Neutrophil (primary cell): Measurements from ENCODE around the gene CARMIL3.
"Not testable (repeated sequence)": the region's sequence is repeated elsewhere in the genome, so short reads cannot be mapped to it uniquely, and the experiment has no call there.

ENCODE experiments used
- H3K27ac ChIP-seq: fragments of 200-600 bp; sonication (generic); 2 replicates; pipeline ENCODE4 v1.5.1; 2016; ENCODE audit warnings: mild to moderate bottlenecking, moderate library complexity
- H3K27me3 ChIP-seq: fragments of 200-600 bp; sonication (generic); 2 replicates; pipeline ENCODE4 v1.6.0; 2016; ENCODE audit warnings: mild to moderate bottlenecking
- H3K36me3 ChIP-seq: fragments of 200-600 bp; sonication (generic); 2 replicates; pipeline ENCODE4 v1.5.1; 2017
- H3K4me1 ChIP-seq, 2 experiments: fragments of 200-600 bp in 1 of 2; sonication (generic) in 1 of 2; 1 replicate in 1 of 2; 2 replicates in 1 of 2; pipeline versions ENCODE4 v1.5.1 to v1.6.1; 2013 to 2016; ENCODE audit warnings: low read depth in 1 of 2, low read length in 1 of 2, mild to moderate bottlenecking in 1 of 2, moderate library complexity in 1 of 2; ENCODE audit not compliant: control insufficient read depth in 1 of 2, insufficient read depth in 1 of 2
- H3K4me3 ChIP-seq, 2 experiments: fragments of 200-600 bp in 1 of 2; sonication (generic) in 1 of 2; 1 replicate in 1 of 2; 2 replicates in 1 of 2; pipeline ENCODE4 v1.5.1; 2013 to 2016; ENCODE audit warnings: low read depth in 1 of 2, low read length in 1 of 2, mild to moderate bottlenecking in 1 of 2, moderate library complexity in 1 of 2
- H3K9me3 ChIP-seq: fragments of 200-600 bp; sonication (generic); 2 replicates; pipeline ENCODE4 v1.5.1; 2016
- CTCF ChIP-seq: fragments of 200-600 bp; sonication (generic); IDR thresholded peaks from 2 replicates; pipeline ENCODE4 v1.5.1; 2016; ENCODE audit warnings: antibody characterized with exemption

Gene CARMIL3

GRCh38 chr14:24051789-24052655 lies at the start of gene CARMIL3:
TSS of gene CARMIL3 (plus strand) at chr14:24052009. CDS start at chr14:24052154, 145 bp downstream.
- H3K36me3 ChIP-seq, result no peaks in the 10 kb centered on the region
- H3K4me1 ChIP-seq, result peaks cover 13 to 25% of the 10 kb centered on the region in 2 experiments
- no peaks in the 10 kb centered on the region for H3K9me3 ChIP-seq
- no peak for TF ChIP-seq CTCF
- peak within 1 kb of the TSS; percentile 55 to 76 for H3K4me3 ChIP-seq
- no peak within 1 kb of the TSS for H3K27ac ChIP-seq
- peaks cover 68% of the 10 kb centered on the region for H3K27me3 ChIP-seq

GRCh38 chr14:24006471-24006816 lies 45.4 kb upstream of the CARMIL3 start:
- peak overlapping the region in 1 of 2 experiments; percentile 17 for H3K4me3 ChIP-seq
- H3K27me3 ChIP-seq, H3K36me3 ChIP-seq, H3K27ac ChIP-seq, H3K4me1 ChIP-seq, H3K9me3 ChIP-seq: not testable (repeated sequence)

GRCh38 chr14:24006817-24007652 lies 44.8 kb upstream of the CARMIL3 start:
- not testable (repeated sequence) for H3K36me3 ChIP-seq, H3K4me1 ChIP-seq, H3K27me3 ChIP-seq, H3K27ac ChIP-seq, H3K9me3 ChIP-seq
- H3K4me3 ChIP-seq, result peak overlapping the region in 1 of 2 experiments; percentile 17

- Histone ChIP-seq H3K27me3 (peaks cover 7% of the 10 kb centered on the region), H3K9me3 (no peaks in the 10 kb centered on the region), H3K4me3 (no peak overlapping the region), H3K36me3 (no peaks in the 10 kb centered on the region), H3K27ac (no peak overlapping the region), H3K4me1 (peaks cover 0 to 5% of the 10 kb centered on the region in 2 experiments)
- no peak for TF ChIP-seq CTCF
Measured at GRCh38 chr14:24011051-24011450, 40.8 kb upstream of the CARMIL3 start.

GRCh38 chr14:24012726-24013273 lies 39.0 kb upstream of the CARMIL3 start:
- H3K4me1 ChIP-seq, H3K9me3 ChIP-seq, H3K27me3 ChIP-seq, H3K27ac ChIP-seq, H3K36me3 ChIP-seq, H3K4me3 ChIP-seq: not testable (repeated sequence)

GRCh38 chr14:24013654-24014514 lies 37.9 kb upstream of the CARMIL3 start:
- peak; percentile 88 for TF ChIP-seq CTCF
- H3K27me3 ChIP-seq, result no peaks in the 10 kb centered on the region
- no peak overlapping the region for H3K27ac ChIP-seq
- no peaks in the 10 kb centered on the region for H3K36me3 ChIP-seq
- peaks cover 0 to 9% of the 10 kb centered on the region in 2 experiments for H3K4me1 ChIP-seq
- H3K9me3 ChIP-seq, result no peaks in the 10 kb centered on the region
- H3K4me3 ChIP-seq, result no peak overlapping the region

- not testable (repeated sequence) for H3K9me3 ChIP-seq, H3K36me3 ChIP-seq, H3K4me1 ChIP-seq, H3K4me3 ChIP-seq, H3K27ac ChIP-seq, H3K27me3 ChIP-seq
Measured at GRCh38 chr14:24015745-24016144, 36.1 kb upstream of the CARMIL3 start.

GRCh38 chr14:24018978-24019377 lies 32.8 kb upstream of the CARMIL3 start:
- H3K9me3 ChIP-seq, H3K4me1 ChIP-seq, H3K4me3 ChIP-seq, H3K27ac ChIP-seq, H3K36me3 ChIP-seq, H3K27me3 ChIP-seq: not testable (repeated sequence)

GRCh38 chr14:24019944-24020343 lies 31.9 kb upstream of the CARMIL3 start:
- not testable (repeated sequence) for H3K27me3 ChIP-seq, H3K9me3 ChIP-seq, H3K27ac ChIP-seq

GRCh38 chr14:24020520-24020919 lies 31.3 kb upstream of the CARMIL3 start:
- H3K36me3 ChIP-seq, H3K9me3 ChIP-seq, H3K27me3 ChIP-seq, H3K4me3 ChIP-seq, H3K4me1 ChIP-seq, H3K27ac ChIP-seq: not testable (repeated sequence)

More at GRCh38 chr14:24019944-24020343, 31.9 kb upstream of the CARMIL3 start:
- not testable (repeated sequence) for H3K4me1 ChIP-seq, H3K36me3 ChIP-seq, H3K4me3 ChIP-seq
